IMR-90 (cell line): ENCODE measurements around the gene TMEM179. TPM values are rescaled to one million over a fixed set of nuclear protein-coding genes. Genes with fewer than 3 reads are reported as not detected.

ENCODE experiments used
- ATAC-seq: fragments of 200-7000 bp; cut with Tn5 transposase; 2 replicates; pipeline ENCODE4 v1.9.1; 2020; ENCODE audit warnings: low read depth, mild to moderate bottlenecking, moderate library complexity
- BruUV-seq: library from RNA; stranded (reverse); fragments of 400-500 nt; replicated peaks from 2 replicates; lab custom pipeline; 2021; lab: Mats Ljungman, UMichigan
- CTCF ChIA-PET: fragments of 300-600 bp; formaldehyde crosslinking; extraction: SDS; loops from one replicate; lab custom pipeline; 2021; ENCODE audit warnings: antibody characterized with exemption; lab: Yijun Ruan, JAX
- POLR2A ChIA-PET: fragments of 300-600 bp; sonication (Branson Sonifier 250); formaldehyde crosslinking; loops from one replicate; lab custom pipeline; 2022; ENCODE audit warnings: antibody characterized with exemption; ENCODE audit not compliant: unreplicated experiment; lab: Charles Lee
- DNase-seq: peaks from one replicate; pipeline ENCODE4 v3.0.0; 2013
- H2AFZ ChIP-seq: replicated peaks from 2 replicates; pipeline ENCODE3; 2013; ENCODE audit warnings: low read length, mild to moderate bottlenecking; ENCODE audit not compliant: poor library complexity
- H2AK5ac ChIP-seq: 2 replicates; pipeline ENCODE4 v1.6.1; 2013; ENCODE audit warnings: low read depth, low read length, inconsistent platforms
- H2AK9ac ChIP-seq: replicated peaks from 2 replicates; pipeline ENCODE3; 2013; ENCODE audit warnings: mild to moderate bottlenecking, low read depth, low read length, moderate library complexity; ENCODE audit not compliant: poor library complexity
- H2BK120ac ChIP-seq: 2 replicates; pipeline ENCODE4 v1.6.1; 2013; ENCODE audit warnings: low read depth, low read length, inconsistent platforms
- H2BK15ac ChIP-seq: 3 replicates; pipeline ENCODE4 v1.6.1; 2013; ENCODE audit warnings: low read depth, low read length, inconsistent platforms
- H2BK20ac ChIP-seq: 2 replicates; pipeline ENCODE4 v1.6.1; 2013; ENCODE audit warnings: low read depth, mild to moderate bottlenecking, inconsistent platforms, low read length, moderate library complexity
- H2BK5ac ChIP-seq: 2 replicates; pipeline ENCODE4 v1.6.1; 2013; ENCODE audit warnings: mild to moderate bottlenecking, low read depth, low read length, inconsistent platforms; ENCODE audit not compliant: poor library complexity, severe bottlenecking
- H3K14ac ChIP-seq: replicated peaks from 2 replicates; pipeline ENCODE4 v1.6.1; 2013; ENCODE audit warnings: low read depth, low read length, inconsistent platforms
- H3K18ac ChIP-seq: 2 replicates; pipeline ENCODE4 v1.6.1; 2013; ENCODE audit warnings: low read depth, low read length, control low read depth
- H3K23ac ChIP-seq: 2 replicates; pipeline ENCODE4 v1.6.1; 2013; ENCODE audit warnings: low read depth, low read length, inconsistent platforms
- H3K27ac ChIP-seq: 2 replicates; pipeline ENCODE4 v1.5.1; 2013; ENCODE audit warnings: mild to moderate bottlenecking, control low read depth, low read length; ENCODE audit not compliant: insufficient read depth
- H3K27me3 ChIP-seq: 2 replicates; pipeline ENCODE4 v1.6.1; 2013; ENCODE audit warnings: low read length; ENCODE audit not compliant: control insufficient read depth, insufficient read depth
- H3K36me3 ChIP-seq: 2 replicates; pipeline ENCODE4 v1.6.1; 2013; ENCODE audit warnings: low read length, mixed read lengths; ENCODE audit not compliant: control insufficient read depth, insufficient read depth
- H3K4ac ChIP-seq: 2 replicates; pipeline ENCODE4 v1.6.1; 2013; ENCODE audit warnings: low read depth, low read length, inconsistent platforms
- H3K4me1 ChIP-seq: 2 replicates; pipeline ENCODE4 v1.6.1; 2013; ENCODE audit warnings: low read length, mixed read lengths; ENCODE audit not compliant: control insufficient read depth, insufficient read depth
- H3K4me2 ChIP-seq: 2 replicates; pipeline ENCODE4 v1.6.1; 2013; ENCODE audit warnings: low read depth, mild to moderate bottlenecking, control low read depth, low read length, moderate library complexity
- H3K4me3 ChIP-seq: 2 replicates; pipeline ENCODE4 v1.5.1; 2013; ENCODE audit warnings: low read depth, mild to moderate bottlenecking, control low read depth, low read length, moderate library complexity; ENCODE audit not compliant: insufficient read depth
- H3K56ac ChIP-seq: 2 replicates; pipeline ENCODE4 v1.6.1; 2013; ENCODE audit warnings: low read length, inconsistent platforms; ENCODE audit not compliant: insufficient read depth; ENCODE audit errors: extremely low read depth
- H3K79me1 ChIP-seq, 2 experiments: 2 replicates each; pipeline ENCODE4 v1.6.1; 2013; ENCODE audit warnings: low read length in 2 of 2, inconsistent platforms in 1 of 2, low read depth in 1 of 2
- H3K9ac ChIP-seq: 2 replicates; pipeline ENCODE4 v1.6.1; 2013; ENCODE audit warnings: low read depth, low read length, control low read depth
- H3K9me1 ChIP-seq: 2 replicates; pipeline ENCODE4 v1.6.1; 2013; ENCODE audit warnings: low read length, inconsistent platforms; ENCODE audit not compliant: insufficient read depth
- H3K9me3 ChIP-seq: 2 replicates; pipeline ENCODE4 v1.6.1; 2013; ENCODE audit warnings: low read length; ENCODE audit not compliant: control insufficient read depth, insufficient read depth
- H4K20me1 ChIP-seq: 2 replicates; pipeline ENCODE4 v1.6.1; 2013; ENCODE audit warnings: low read length, inconsistent platforms; ENCODE audit not compliant: insufficient read depth
- H4K5ac ChIP-seq: 2 replicates; pipeline ENCODE4 v1.6.1; 2013; ENCODE audit warnings: mild to moderate bottlenecking, low read depth, low read length, control low read depth
- H4K8ac ChIP-seq, 2 experiments: 2 replicates each; pipeline ENCODE4 v1.6.1; 2013; ENCODE audit warnings: low read depth in 2 of 2, low read length in 2 of 2, control low read depth in 1 of 2, inconsistent platforms in 1 of 2
- H4K91ac ChIP-seq: 2 replicates; pipeline ENCODE4 v1.6.1; 2013; ENCODE audit warnings: low read depth, low read length, inconsistent platforms; ENCODE audit not compliant: insufficient read depth
- MAFK ChIP-seq: IDR thresholded peaks from 2 replicates; pipeline ENCODE4 v1.6.1; 2012; ENCODE audit warnings: low read depth, low read length, improper control_type of control experiment
- MAZ ChIP-seq: IDR thresholded peaks from 2 replicates; pipeline ENCODE4 v1.6.1; 2012; ENCODE audit warnings: low read depth, mild to moderate bottlenecking, low read length, improper control_type of control experiment, moderate library complexity, borderline replicate concordance
- RAD21 ChIP-seq: IDR thresholded peaks from 2 replicates; pipeline ENCODE4 v1.6.1; 2012; ENCODE audit warnings: low read length, improper control_type of control experiment
- WGBS, 2 experiments: methylation state at CpG; one replicate each; pipeline versions ENCODE4 v1.1.5 to v1.1.7; 2013; ENCODE audit warnings: missing lambda C conversion rate in 2 of 2; ENCODE audit not compliant: insufficient read length in 1 of 2; ENCODE audit errors: extremely low coverage in 2 of 2; 5-methylcytosine and 5-hydroxymethylcytosine counted together
- dilution Hi-C: fragments of 300-500 bp; cut with HindIII; formaldehyde crosslinking; loops from one replicate; pipeline ENCODE4 v1.14.3; 2018; ENCODE audit warnings: low sequenced_read_pairs; ENCODE audit not compliant: unreplicated experiment
- in situ Hi-C: fragments of 300-500 bp; cut with MboI; formaldehyde crosslinking; loops from 3 replicates; pipeline ENCODE4 v1.14.3; 2019; ENCODE audit warnings: low sequenced_read_pairs, inconsistent platforms, mixed read lengths
- intact Hi-C: fragments of 100-400 bp; cut with micrococcal nuclease; formaldehyde crosslinking; loops from 2 replicates; pipeline ENCODE4 v1.10.0; 2022
- polyA plus RNA-seq, 3 experiments: library from polyadenylated mRNA; depleted of rRNA; stranded (reverse); fragments of >200 nt; gene quantifications; 2 replicates each; pipeline ENCODE4 v1.2.3, GENCODE V29; 2012; ENCODE audit warnings: low replicate concordance in 1 of 3
- total RNA-seq: library from RNA; depleted of rRNA; stranded (reverse); fragments of >200 nt; gene quantifications from 2 replicates; pipeline ENCODE4 v1.2.3, GENCODE V29; 2012

Gene TMEM179
- total and polyA plus RNA-seq, 2 of the 4 experiments (the other 2 are of a cell fraction), result not detected

- Histone ChIP-seq H2BK5ac (no peak overlapping the region), H3K23ac (no peak overlapping the region), H2AK9ac (no peak overlapping the region), H4K8ac (no peak overlapping the region), H3K27ac (no peak overlapping the region), H3K9ac (no peak overlapping the region), H2AFZ (no peak overlapping the region), H3K4me3 (no peak overlapping the region), H3K27me3 (peaks cover 26% of the 10 kb centered on the region), H3K79me1 (no peaks in the 10 kb centered on the region), H3K4ac (no peak overlapping the region), H4K20me1 (no peaks in the 10 kb centered on the region), H3K4me1 (no peaks in the 10 kb centered on the region), H3K14ac (no peak overlapping the region), H3K36me3 (no peaks in the 10 kb centered on the region), H3K18ac (no peak overlapping the region), H3K9me3 (peaks cover 7% of the 10 kb centered on the region), H3K56ac (no peak overlapping the region), H2BK20ac (no peak overlapping the region), H3K9me1 (no peaks in the 10 kb centered on the region), H3K4me2 (no peak overlapping the region), H2AK5ac (no peak overlapping the region), H4K91ac (no peak overlapping the region), H2BK120ac (no peak overlapping the region), H4K5ac (no peak overlapping the region), H2BK15ac (no peak overlapping the region)
- BruUV-seq, result no TSS peak
- POLR2A ChIA-PET, result no interaction called here
- in situ Hi-C loops (loop anchor here (10.0 to 25.0 kb wide), 2 partner anchors 508 to 555 kb away; partner anchors contain the start of genes ASPG and KIF26A), dilution Hi-C loops (no loop called here), intact Hi-C loops (no loop called here)
- DNase-seq, result no peak
- CTCF ChIA-PET, result no interaction called here
- TF ChIP-seq RAD21 (no peak), MAZ (no peak), MAFK (no peak)
- ATAC-seq, result no peak
- WGBS, 2 experiments, result no CpG with 5 or more reads among the region's 9 CpGs
These were observed 37.9 kb upstream of the TMEM179 start for GRCh38 chr14:104642540-104642868.
